Progenitor cell of endocrine pancreas (in vitro differentiated cells): ENCODE measurements around the gene DCLK2. TPM values are rescaled to one million over a fixed set of nuclear protein-coding genes. Genes with fewer than 3 reads are reported as not detected.

Experiments used
- DNase-seq: peaks from one replicate; pipeline ENCODE4 v3.0.0; 2021; ENCODE audit warnings: low spot score; ENCODE audit not compliant: unreplicated experiment
- H3K27ac Mint-ChIP-seq: 2 replicates; pipeline ENCODE4 v1.8.0; 2021; ENCODE audit warnings: mild to moderate bottlenecking, moderate library complexity, mixed read lengths
- H3K27me3 Mint-ChIP-seq: 2 replicates; pipeline ENCODE4 v1.8.0; 2021; ENCODE audit warnings: mixed read lengths
- H3K36me3 Mint-ChIP-seq: 2 replicates; pipeline ENCODE4 v1.8.0; 2022; ENCODE audit warnings: mixed read lengths; ENCODE audit not compliant: insufficient read depth
- H3K4me1 Mint-ChIP-seq: 2 replicates; pipeline ENCODE4 v1.8.0; 2021; ENCODE audit warnings: low read depth, mixed read lengths
- H3K4me3 Mint-ChIP-seq: 2 replicates; pipeline ENCODE4 v1.8.0; 2021; ENCODE audit warnings: low read depth, mild to moderate bottlenecking, moderate library complexity, mixed read lengths
- H3K9me3 Mint-ChIP-seq: 2 replicates; pipeline ENCODE4 v1.8.0; 2021; ENCODE audit warnings: low read depth, mixed read lengths
- CTCF ChIP-seq: fragments of 200-600 bp; sonication (generic); IDR thresholded peaks from one replicate; pipeline ENCODE4 v1.5.0; 2021; ENCODE audit warnings: antibody characterized with exemption, mild to moderate bottlenecking; ENCODE audit not compliant: unreplicated experiment
- total RNA-seq: library from RNA; stranded (reverse); gene quantifications from 2 replicates; pipeline ENCODE4 v1.2.1, GENCODE V29; 2021

The DCLK2 gene
- total RNA-seq, 1 donor from 2014 or later: 7.2 TPM

- Mint-ChIP-seq H3K9me3 (no peaks in the 10 kb centered on the region), H3K36me3 (no peaks in the 10 kb centered on the region), H3K27ac (no peak overlapping the region), H3K4me1 (no peaks in the 10 kb centered on the region), H3K27me3 (no peaks in the 10 kb centered on the region), H3K4me3 (no peak overlapping the region)
- TF ChIP-seq CTCF: no peak
- DNase-seq: no peak
These were observed 120.8 kb downstream of the DCLK2 start for GRCh38 chr4:150199056-150199455.

GRCh38 chr4:150205016-150205415 is 126.8 kb downstream of the DCLK2 start:
- Mint-ChIP-seq H3K36me3 (no peaks in the 10 kb centered on the region), H3K27me3 (no peaks in the 10 kb centered on the region), H3K4me1 (no peaks in the 10 kb centered on the region), H3K4me3 (no peak overlapping the region), H3K27ac (no peak overlapping the region), H3K9me3 (no peaks in the 10 kb centered on the region)
- no peak for TF ChIP-seq CTCF
- DNase-seq: no peak

- no peak overlapping the region for H3K4me3 Mint-ChIP-seq
- no peaks in the 10 kb centered on the region for H3K9me3 Mint-ChIP-seq
- no peak for TF ChIP-seq CTCF
- no peaks in the 10 kb centered on the region for H3K36me3 Mint-ChIP-seq
- no peak for DNase-seq
- no peaks in the 10 kb centered on the region for H3K4me1 Mint-ChIP-seq
- no peaks in the 10 kb centered on the region for H3K27me3 Mint-ChIP-seq
- no peak overlapping the region for H3K27ac Mint-ChIP-seq
These were observed 128.0 kb downstream of the DCLK2 start for GRCh38 chr4:150206265-150206664.

- Mint-ChIP-seq H3K4me3 (no peak overlapping the region), H3K36me3 (no peaks in the 10 kb centered on the region), H3K9me3 (no peaks in the 10 kb centered on the region), H3K27me3 (peaks cover 3% of the 10 kb centered on the region), H3K27ac (peak overlapping the region; percentile 26), H3K4me1 (no peaks in the 10 kb centered on the region)
- TF ChIP-seq CTCF: no peak
- no peak for DNase-seq
These were observed 128.7 kb downstream of the DCLK2 start for GRCh38 chr4:150206954-150207353.

- H3K27me3 Mint-ChIP-seq: peaks cover 3% of the 10 kb centered on the region
- H3K4me3 Mint-ChIP-seq: no peak overlapping the region
These were observed 129.6 kb downstream of the DCLK2 start for GRCh38 chr4:150207871-150208270.

More at GRCh38 chr4:150207871-150208270, 129.6 kb downstream of the DCLK2 start:
- Mint-ChIP-seq H3K36me3 (no peaks in the 10 kb centered on the region), H3K4me1 (no peaks in the 10 kb centered on the region), H3K9me3 (no peaks in the 10 kb centered on the region), H3K27ac (peak overlapping the region; percentile 82)
- no peak for DNase-seq
- no peak for TF ChIP-seq CTCF
